NCI-H2171 (cell line): ENCODE data around the gene ANO8.
"Not testable (repeated sequence)": the region's sequence is repeated elsewhere in the genome, so short reads cannot be mapped to it uniquely, and the experiment has no call there.

ENCODE experiments used
- DNase-seq: peaks from one replicate; lab custom pipeline; 2025; lab: John Stamatoyannopoulos, UW

ANO8 gene

DNA sequence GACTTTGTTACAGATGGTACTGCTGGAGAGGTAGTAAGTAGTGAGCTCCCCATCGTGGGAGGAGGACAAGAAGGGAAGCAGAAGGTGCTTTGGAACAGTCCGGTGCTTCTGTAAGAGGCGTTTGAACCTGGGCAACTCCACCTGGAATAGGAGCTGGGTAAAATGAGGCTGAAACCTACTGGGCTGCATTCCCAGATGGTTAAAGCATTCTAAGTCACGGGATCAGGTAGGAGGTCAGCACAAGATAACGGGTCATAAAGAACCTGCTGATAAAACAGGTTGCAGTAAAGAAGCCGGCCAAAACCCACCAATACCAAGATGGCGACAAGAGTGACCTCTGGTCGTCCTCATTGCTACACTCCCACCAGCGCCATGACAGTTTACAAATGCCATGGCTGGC, 47.9 kb downstream of the ANO8 start:
- no peak for DNase-seq

DNA sequence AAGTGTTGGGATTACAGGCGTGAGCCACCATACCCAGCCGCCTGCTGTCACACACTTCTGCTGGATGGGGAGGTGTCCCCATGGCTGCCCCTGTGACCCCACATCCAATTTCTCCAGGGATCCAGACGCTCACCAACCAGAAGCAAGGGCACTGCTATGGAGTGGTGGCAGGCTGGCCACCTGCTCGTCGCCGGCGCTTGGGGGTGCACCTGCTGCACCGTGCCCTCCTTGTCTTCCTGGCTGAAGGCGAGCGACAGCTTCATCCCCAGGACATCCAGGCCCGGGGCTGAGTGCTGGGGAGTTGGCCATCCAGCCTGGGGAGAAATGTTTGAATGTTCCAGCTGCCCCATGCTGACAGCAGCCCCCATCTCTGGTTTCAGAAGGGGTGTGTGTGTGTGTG, 48.4 kb downstream of the ANO8 start:
- no peak for DNase-seq

DNA sequence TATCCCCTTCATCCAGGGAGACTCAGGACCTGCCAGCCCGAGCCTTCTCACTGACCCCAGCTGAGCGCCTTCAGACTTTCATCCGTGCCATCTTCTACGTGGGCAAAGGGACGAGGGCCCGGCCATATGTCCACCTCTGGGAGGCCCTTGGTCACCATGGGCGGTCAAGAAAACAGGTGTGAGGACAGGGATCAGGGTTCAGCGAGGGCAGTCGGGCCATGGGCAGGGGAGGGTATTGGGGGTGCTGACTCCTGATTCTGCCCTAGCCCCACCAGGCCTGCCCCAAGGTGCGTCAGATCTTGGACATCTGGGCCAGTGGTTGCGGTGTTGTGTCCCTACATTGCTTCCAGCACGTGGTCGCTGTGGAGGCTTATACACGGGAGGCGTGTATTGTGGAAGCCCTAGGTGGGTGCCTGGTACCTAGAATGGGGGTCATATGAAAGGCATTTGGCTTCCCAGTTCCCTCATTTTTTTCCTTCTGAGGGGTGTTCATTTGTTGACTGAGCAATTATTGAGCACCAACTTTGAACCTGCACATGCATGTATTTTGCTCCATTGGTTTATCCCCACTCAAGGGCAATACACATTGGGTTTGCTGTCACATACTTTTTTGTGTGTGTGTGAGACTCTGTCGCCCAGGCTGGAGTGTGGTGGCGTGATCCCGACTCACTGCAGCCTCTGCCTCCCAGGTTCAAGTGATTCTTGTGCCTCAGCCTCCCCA, 49.1 kb downstream of the ANO8 start:
- no peak for DNase-seq

DNA sequence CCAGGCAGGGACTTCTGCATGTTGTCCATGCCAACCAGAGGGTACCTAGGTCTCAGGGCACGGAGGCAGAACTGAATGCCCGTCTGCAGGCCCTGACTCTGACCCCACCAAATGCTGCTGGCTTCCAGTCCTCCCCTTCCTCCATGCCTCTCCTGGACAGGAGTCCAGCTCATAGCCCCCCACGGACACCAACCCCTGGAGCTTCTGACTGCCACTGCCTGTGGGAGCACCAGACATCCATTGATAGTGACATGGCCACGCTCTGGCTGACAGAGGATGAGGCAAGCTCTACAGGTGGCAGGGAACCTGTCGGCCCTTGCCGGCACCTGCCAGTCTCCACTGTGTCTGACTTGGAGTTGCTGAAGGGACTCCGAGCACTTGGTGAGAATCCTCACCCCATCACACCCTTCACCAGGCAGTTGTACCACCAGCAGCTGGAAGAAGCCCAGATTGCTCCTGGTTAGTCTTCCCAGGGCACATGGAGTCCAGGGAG, 51.1 kb downstream of the ANO8 start:
- no peak for DNase-seq

DNA sequence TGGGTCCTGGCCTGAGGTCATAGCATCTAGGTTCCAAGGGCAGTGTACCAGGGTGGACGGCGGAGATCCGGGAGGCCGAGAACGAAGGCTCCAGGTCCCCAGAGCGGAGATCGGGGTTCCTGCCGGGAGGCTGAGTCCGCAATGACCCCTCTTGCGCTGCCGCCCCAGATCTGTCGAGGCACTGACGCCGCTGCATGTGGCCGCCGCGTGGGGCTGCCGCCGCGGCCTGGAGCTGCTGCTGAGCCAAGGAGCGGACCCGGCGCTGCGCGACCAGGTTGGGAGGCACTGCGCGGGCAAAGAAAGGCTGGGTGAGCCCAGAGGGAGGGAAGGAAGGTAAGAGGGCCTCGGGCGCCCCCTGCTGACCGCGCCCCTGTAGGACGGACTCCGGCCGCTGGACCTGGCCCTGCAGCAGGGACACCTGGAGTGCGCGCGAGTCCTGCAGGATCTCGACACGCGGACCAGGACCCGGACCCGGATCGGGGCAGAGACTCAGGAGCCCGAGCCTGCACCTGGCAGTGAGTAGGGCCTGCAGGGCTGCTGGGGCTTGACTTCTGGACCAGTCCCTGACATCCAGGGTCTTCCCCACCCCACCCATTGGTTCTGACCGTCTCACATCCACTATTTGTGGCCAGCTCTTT, 52.0 kb downstream of the ANO8 start:
- DNase-seq = peak; percentile 42

DNA sequence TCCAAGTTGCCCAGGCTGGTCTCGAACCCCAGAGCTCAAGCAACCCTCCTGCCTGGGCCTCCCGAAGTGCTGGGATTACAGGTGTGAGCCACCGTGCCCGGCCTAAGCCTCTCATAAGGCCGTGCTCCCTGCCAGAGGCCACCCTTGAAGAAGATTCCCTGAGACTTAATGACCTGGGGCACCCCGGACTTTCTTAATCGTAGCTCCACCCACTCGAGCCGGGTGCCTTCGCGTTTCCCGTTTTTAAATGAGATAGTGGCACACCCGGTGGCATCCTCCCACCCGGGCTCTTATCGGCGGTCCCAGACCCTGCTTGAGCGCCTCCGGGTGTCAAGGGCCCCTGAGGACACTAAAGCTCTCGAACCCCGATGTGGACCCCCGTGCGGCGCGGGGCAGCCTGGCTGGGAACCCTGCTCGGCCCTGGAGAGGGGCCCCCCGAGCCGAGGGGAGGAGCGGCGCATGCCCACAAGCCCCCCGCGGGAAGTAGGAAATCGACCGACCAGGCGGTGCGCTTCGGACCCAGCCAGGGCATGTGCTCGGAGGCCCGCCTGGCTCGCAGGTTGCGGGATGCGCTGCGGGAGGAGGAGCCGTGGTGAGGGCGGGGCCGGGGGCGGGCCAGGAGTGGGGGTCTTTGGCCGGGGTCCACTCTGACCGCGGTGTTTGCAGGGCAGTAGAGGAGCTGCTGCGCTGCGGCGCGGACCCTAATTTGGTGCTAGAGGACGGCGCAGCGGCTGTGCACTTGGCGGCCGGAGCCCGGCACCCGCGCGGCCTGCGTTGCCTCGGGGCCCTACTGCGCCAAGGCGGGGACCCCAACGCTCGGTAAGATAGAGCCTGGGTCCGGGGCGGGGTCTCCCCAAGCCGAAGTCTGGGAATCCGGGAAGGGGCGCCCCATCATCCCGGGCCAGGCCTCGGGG, 53.0 kb downstream of the ANO8 start, which contains the start of gene ANKLE1:
TSS of gene ANKLE1 (plus strand) at position 511 of the 914 bp plus-strand sequence. CDS start at position 531, 20 bp downstream.
- DNase-seq = no peak

DNA sequence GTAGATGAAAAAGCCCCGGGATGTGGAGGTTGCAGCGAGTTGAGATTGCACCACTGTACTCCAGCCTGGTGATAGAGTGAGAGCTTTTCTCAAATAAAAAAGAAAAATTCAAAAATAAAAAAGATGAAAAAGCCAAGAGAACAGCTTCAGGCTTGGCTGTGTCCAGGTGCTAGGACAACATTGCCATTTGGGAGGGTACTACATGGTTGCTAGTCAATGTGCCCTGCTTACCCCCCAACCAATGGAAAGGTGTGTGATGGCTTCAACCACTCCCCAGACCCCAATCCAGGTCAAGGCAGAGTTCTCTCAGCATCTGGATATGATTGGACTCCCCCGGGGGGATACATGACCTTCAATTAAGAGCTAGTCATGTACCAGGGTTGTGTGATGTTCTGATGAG, 55.2 kb downstream of the ANO8 start:
- no peak for DNase-seq

DNA sequence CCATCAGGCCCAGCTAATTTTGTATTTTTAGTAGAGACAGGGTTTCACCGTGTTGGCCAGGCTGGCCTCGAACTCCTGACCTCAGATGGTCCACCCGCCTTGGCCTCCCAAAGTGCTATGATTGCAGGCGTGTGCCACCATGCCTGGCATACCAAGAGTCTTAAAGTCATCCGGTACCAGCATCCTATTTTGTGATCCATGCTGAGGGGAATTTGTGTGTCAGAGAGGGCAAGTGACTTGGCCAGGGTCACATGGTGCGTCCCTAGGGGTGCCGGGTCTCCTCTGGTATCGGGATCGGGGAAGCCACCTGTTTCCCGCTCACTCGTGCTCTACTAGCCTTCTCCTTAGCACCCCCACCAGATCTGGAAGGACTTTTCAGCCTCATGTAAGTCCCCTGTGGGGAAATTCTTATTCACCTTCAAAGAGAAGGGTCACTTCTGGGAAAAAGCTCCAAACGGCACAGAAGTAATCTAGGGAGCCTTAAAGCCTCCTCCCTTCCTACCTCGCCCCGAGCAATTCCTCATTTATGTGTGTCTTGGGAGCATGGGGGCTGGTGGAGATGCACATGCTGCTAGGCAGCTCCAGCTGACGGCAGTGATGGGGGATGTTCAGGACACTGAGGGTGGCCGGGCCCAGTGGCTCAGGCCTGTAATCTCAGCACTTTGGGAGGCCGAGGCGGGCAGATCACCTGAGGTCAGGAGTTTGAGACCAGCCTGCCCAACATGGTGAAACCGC, 59.0 kb downstream of the ANO8 start:
- DNase-seq = no peak

DNA sequence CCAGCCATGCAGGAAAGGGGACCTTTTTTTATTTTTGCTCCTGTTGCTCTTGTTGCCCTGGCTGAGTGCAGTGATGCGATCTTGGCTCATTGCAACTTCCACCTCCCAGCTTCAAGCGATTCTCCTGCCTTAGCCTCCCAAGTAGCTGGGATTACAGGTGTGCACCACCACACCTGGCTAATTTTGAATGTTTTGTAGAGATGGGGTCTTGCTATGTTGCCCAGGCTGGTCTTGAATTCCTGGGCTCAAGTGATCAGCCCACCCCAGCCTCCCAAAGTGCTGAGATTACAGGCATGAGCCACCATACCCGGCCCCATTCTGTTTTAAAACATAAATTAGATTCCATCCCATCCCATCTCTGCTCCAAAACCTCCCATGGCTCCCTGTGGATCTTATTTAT, 59.8 kb downstream of the ANO8 start:
- DNase-seq = not testable (repeated sequence)
